ENCODE measurements around the gene PLEKHA8. TPM values are rescaled to one million over a fixed set of nuclear protein-coding genes. Genes with fewer than 3 reads are reported as not detected.

Gene PLEKHA8
- total and polyA plus RNA-seq, 2 of the 8 experiments (the other 6 are each of a cell fraction or from before 2014, with no cell fraction given) = 10.7 to 44.0 TPM

- no peak for DNase-seq (ENCODE audit: low read depth in 1 of 2, low spot score in 2 of 2)
- Histone ChIP-seq H4K8ac (ENCODE audit: extremely low read depth, insufficient read depth, low read length) (no peak overlapping the region), H3K9ac (replicated peaks in 1 of 4; ENCODE audit: extremely low read depth in 1 of 4, low read depth in 3 of 4, low read length in 3 of 4) (no peak overlapping the region), H3K79me2 (ENCODE audit: control insufficient read depth in 1 of 2, insufficient read depth in 2 of 2, low read length in 2 of 2) (no peaks in the 10 kb centered on the region), H4K5ac (ENCODE audit: insufficient read length, low read depth, low read length) (no peak overlapping the region), H2BK5ac (ENCODE audit: low read depth, low read length) (no peak overlapping the region), H3K27me3 (replicated peaks in 1 of 4; ENCODE audit: control insufficient read depth in 3 of 4, extremely low read depth in 1 of 4, insufficient read depth in 3 of 4, low read length in 3 of 4) (peaks cover 0 to 12% (median 7%) of the 10 kb centered on the region in 4 experiments; a peak in 5 of 7 replicates), H3K23ac (ENCODE audit: insufficient read length) (no peak overlapping the region), H2BK15ac (ENCODE audit: low read length) (no peak overlapping the region), H2BK12ac (ENCODE audit: low read depth, low read length) (no peak overlapping the region; the same call in 1 of the 2 replicates), H3K9me3 (ENCODE audit: insufficient read depth in 2 of 2, low read depth in 1 of 2, low read length in 1 of 2) (no peaks in the 10 kb centered on the region), H3K4me3 (ENCODE audit: extremely low read depth in 1 of 4, insufficient read depth in 2 of 4, low read depth in 3 of 4, low read length in 4 of 4) (no peak overlapping the region), H3K4me2 (ENCODE audit: insufficient read depth in 1 of 2, low read depth in 2 of 2, low read length in 2 of 2) (no peak overlapping the region), H3K36me3 (ENCODE audit: control insufficient read depth in 2 of 4, insufficient read depth in 4 of 4, low read length in 3 of 4) (no peaks in the 10 kb centered on the region), H4K91ac (replicated peaks; ENCODE audit: insufficient read length, low read length) (no peak overlapping the region), H3K18ac (ENCODE audit: extremely low read depth, low read length) (no peak overlapping the region), H4K20me1 (replicated peaks in 1 of 2; ENCODE audit: control insufficient read depth in 1 of 2, insufficient read depth in 2 of 2, low read length in 2 of 2) (peaks cover 0 to 2% of the 10 kb centered on the region in 2 experiments), H2AFZ (ENCODE audit: low read length) (no peak overlapping the region), H3K14ac (ENCODE audit: insufficient read length) (no peak overlapping the region), H3K4me1 (replicated peaks in 1 of 4; ENCODE audit: control insufficient read depth in 3 of 4, insufficient read depth in 4 of 4, low read length in 3 of 4) (peaks cover 8 to 28% (median 23%) of the 10 kb centered on the region in 4 experiments), H3K27ac (ENCODE audit: low read depth, low read length) (no peak overlapping the region), H3K79me1 (ENCODE audit: low read depth, low read length) (no peaks in the 10 kb centered on the region), H3K4ac (replicated peaks; ENCODE audit: insufficient read length, low read depth, low read length) (no peak overlapping the region), H2BK20ac (ENCODE audit: low read length) (no peak overlapping the region), H3K23me2 (ENCODE audit: low read depth, low read length) (no peaks in the 10 kb centered on the region; the same call in 1 of the 2 replicates), H2BK120ac (replicated peaks; ENCODE audit: low read depth, low read length) (no peak overlapping the region), H3K56ac (replicated peaks; ENCODE audit: insufficient read length, low read depth, low read length) (no peak overlapping the region), H2AK5ac (ENCODE audit: low read depth, low read length) (no peak overlapping the region)
- 86% methylated on average over 5 of the region's 5 CpGs; no CpG with 5 or more reads in 1 of the 2 experiments for WGBS, 2 experiments (ENCODE audit: extremely low coverage in 1 of 2, insufficient coverage in 1 of 2, insufficient read length in 1 of 2, insufficient replicate concordance in 2 of 2, low coverage in 1 of 2, low lambda C conversion rate in 2 of 2, missing lambda C conversion rate in 1 of 2)
- POLR2A ChIA-PET (ENCODE audit: partially characterized antibody) = interaction anchor here (0.7 to 0.9 kb wide), 2 partner anchors 11 to 15 kb away, joined by 3 read pairs; no protein-coding TSS in a partner anchor
- CTCF ChIA-PET (ENCODE audit: partially characterized antibody) = interaction anchor here (0.6 to 2.1 kb wide), 11 partner anchors 9 to 397 kb away, joined by 3 to 10 read pairs (median 3); no protein-coding TSS in a partner anchor
- FAIRE-seq = no peak
- TF ChIP-seq EZH2 (IDR thresholded peaks at IDR 0.05; ENCODE audit: low read depth, low read length, severe bottlenecking) = no peak
Measured at GRCh38 chr7:30166841-30167235, 138.6 kb downstream of the PLEKHA8 start.
